ENCODE data around the gene MACROD1. TPM values are rescaled to one million over a fixed set of nuclear protein-coding genes. Genes with fewer than 3 reads are reported as not detected.

MACROD1 gene
- total and polyA plus RNA-seq, 2 donors (not counting 3 experiments of a cell fraction or from before 2014, with no cell fraction given) = 11.0 to 16.2 TPM

- intact Hi-C loops (cut with micrococcal nuclease) = no loop called here
- Histone ChIP-seq H3K4me3 (replicated peaks in 1 of 3; ENCODE audit: insufficient read depth in 1 of 3, low read depth in 1 of 3, low read length in 3 of 3) (no peak overlapping the region), H3K9me3 (replicated peaks; ENCODE audit: control insufficient read depth, insufficient read depth, low read length) (no peaks in the 10 kb centered on the region), H3K4me1 (ENCODE audit: control insufficient read depth, extremely low read depth, insufficient read depth, low read length) (no peaks in the 10 kb centered on the region), H3K79me2 (ENCODE audit: control insufficient read depth, insufficient read depth, low read length) (no peaks in the 10 kb centered on the region), H3K27me3 (ENCODE audit: control insufficient read depth in 2 of 2, insufficient read depth in 2 of 2, low read length in 2 of 2) (no peaks in the 10 kb centered on the region), H3K36me3 (ENCODE audit: control insufficient read depth in 2 of 2, extremely low read depth in 1 of 2, insufficient read depth in 2 of 2, low read length in 2 of 2) (no peaks in the 10 kb centered on the region), H3K27ac (ENCODE audit: insufficient read depth, low read depth, low read length) (no peak overlapping the region), H3K4me2 (ENCODE audit: insufficient read depth, low read length) (no peak overlapping the region), H2AFZ (ENCODE audit: low read depth, low read length) (no peak overlapping the region), H3K9me1 (replicated peaks; ENCODE audit: control insufficient read depth, extremely low read depth, insufficient read depth, low read length) (no peaks in the 10 kb centered on the region), H4K20me1 (replicated peaks; ENCODE audit: control insufficient read depth, extremely low read depth, insufficient read depth, low read length) (no peaks in the 10 kb centered on the region), H3K9ac (replicated peaks; ENCODE audit: extremely low read depth, insufficient read depth, low read length) (no peak overlapping the region)
- no peak for FAIRE-seq
- no peak for TF ChIP-seq FOS (IDR thresholded peaks at IDR 0.05; ENCODE audit: borderline replicate concordance, insufficient read depth, low read length)
- no peak for TF ChIP-seq POLR2A (IDR thresholded peaks at IDR 0.05; ENCODE audit: low read depth, low read length)
- TF ChIP-seq EZH2 (IDR thresholded peaks at IDR 0.05; ENCODE audit: borderline replicate concordance, low read depth, low read length, severe bottlenecking) = no peak
- no peak for TF ChIP-seq CTCF (IDR thresholded peaks at IDR 0.05; ENCODE audit: extremely low read depth in 1 of 2, insufficient read depth in 1 of 2, low read depth in 1 of 2, low read length in 2 of 2)
- no peak for TF ChIP-seq JUN (IDR thresholded peaks at IDR 0.05; ENCODE audit: borderline replicate concordance, insufficient read depth, insufficient read length, low read depth)
- TF ChIP-seq MAX (IDR thresholded peaks at IDR 0.05; ENCODE audit: insufficient read depth, insufficient read length) = no peak
- TF ChIP-seq GATA2 (IDR thresholded peaks at IDR 0.05; ENCODE audit: insufficient read depth, insufficient read length, low read depth, low read length) = no peak
- TF ChIP-seq MYC (IDR thresholded peaks at IDR 0.05; ENCODE audit: low read depth, low read length) = no peak
- no peak for TF ChIP-seq POLR2AphosphoS5 (IDR thresholded peaks at IDR 0.05; ENCODE audit: insufficient read depth, low read depth, low read length)
- no peak for DNase-seq (ENCODE audit: low read depth, low spot score)
- POLR2A ChIA-PET = no interaction called here
- no TSS peak for BruUV-seq (replicated peaks)
- dilution Hi-C loops (cut with MboI; ENCODE audit: extremely low pct_ligation_motif_present, low sequenced_read_pairs) = no loop called here
- CTCF ChIA-PET = no interaction called here
These were observed 112.2 kb downstream of the MACROD1 start for GRCh38 chr11:64053699-64054098.

All from endothelial cell of umbilical vein (primary cell).